H9 (cell line): ENCODE results near the gene EXOSC1. TPM values are rescaled to one million over a fixed set of nuclear protein-coding genes. Genes with fewer than 3 reads are reported as not detected.

ENCODE experiments used
- DNase-seq: peaks from one replicate; pipeline ENCODE4 v3.0.0-alpha.2; 2017
- H2AFZ ChIP-seq: one replicate; pipeline ENCODE4 v1.6.1; 2013; ENCODE audit warnings: mild to moderate bottlenecking, low read length, control low read depth, moderate library complexity
- H2AK5ac ChIP-seq: 2 replicates; pipeline ENCODE4 v1.6.1; 2013; ENCODE audit warnings: low read length, control low read depth, mixed read lengths; ENCODE audit not compliant: insufficient read length
- H2BK120ac ChIP-seq: one replicate; pipeline ENCODE4 v1.6.1; 2013; ENCODE audit warnings: low read depth, mild to moderate bottlenecking, low read length, control low read depth, inconsistent platforms; ENCODE audit not compliant: poor library complexity, severe bottlenecking
- H2BK12ac ChIP-seq: 2 replicates; pipeline ENCODE4 v1.6.1; 2013; ENCODE audit warnings: low read length, control low read depth, mixed read lengths, low read depth; ENCODE audit not compliant: insufficient read length
- H2BK15ac ChIP-seq: 2 replicates; pipeline ENCODE4 v1.6.1; 2013; ENCODE audit warnings: low read depth, low read length, control low read depth
- H2BK20ac ChIP-seq: one replicate; pipeline ENCODE4 v1.6.1; 2013; ENCODE audit warnings: low read depth, mild to moderate bottlenecking, low read length, control low read depth, inconsistent platforms; ENCODE audit not compliant: poor library complexity, severe bottlenecking
- H2BK5ac ChIP-seq: 2 replicates; pipeline ENCODE4 v1.6.1; 2013; ENCODE audit warnings: low read length, control low read depth, mixed read lengths; ENCODE audit not compliant: insufficient read length
- H3K14ac ChIP-seq: 2 replicates; pipeline ENCODE4 v1.6.1; 2013; ENCODE audit warnings: low read length, control low read depth; ENCODE audit not compliant: insufficient read depth
- H3K18ac ChIP-seq: 2 replicates; pipeline ENCODE4 v1.6.1; 2013; ENCODE audit warnings: low read depth, mild to moderate bottlenecking, mixed read lengths, low read length, control low read depth; ENCODE audit not compliant: insufficient read length
- H3K23ac ChIP-seq: 2 replicates; pipeline ENCODE4 v1.6.1; 2013; ENCODE audit warnings: low read length, control low read depth, mixed read lengths, low read depth; ENCODE audit not compliant: insufficient read length
- H3K23me2 ChIP-seq: 2 replicates; pipeline ENCODE4 v1.6.1; 2013; ENCODE audit warnings: low read depth, mild to moderate bottlenecking, mixed read lengths, low read length, control low read depth; ENCODE audit not compliant: insufficient read length, poor library complexity, severe bottlenecking
- H3K27ac ChIP-seq: 2 replicates; pipeline ENCODE4 v1.5.1; 2013; ENCODE audit warnings: low read length, control low read depth, mixed read lengths, low read depth; ENCODE audit not compliant: insufficient read length
- H3K27me3 ChIP-seq: 2 replicates; pipeline ENCODE4 v1.6.1; 2013; ENCODE audit warnings: low read length, control low read depth, inconsistent platforms; ENCODE audit not compliant: insufficient read depth
- H3K4ac ChIP-seq: 2 replicates; pipeline ENCODE4 v1.6.1; 2013; ENCODE audit warnings: low read depth, mild to moderate bottlenecking, control low read depth, inconsistent platforms, low read length, moderate library complexity
- H3K4me1 ChIP-seq: 2 replicates; pipeline ENCODE4 v1.6.1; 2013; ENCODE audit warnings: low read length, control low read depth, inconsistent platforms; ENCODE audit not compliant: insufficient read depth
- H3K4me2 ChIP-seq: 2 replicates; pipeline ENCODE4 v1.6.1; 2013; ENCODE audit warnings: low read length, control low read depth, mixed read lengths; ENCODE audit not compliant: insufficient read length, insufficient read depth
- H3K56ac ChIP-seq: 2 replicates; pipeline ENCODE4 v1.6.1; 2013; ENCODE audit warnings: low read depth, mild to moderate bottlenecking, mixed read lengths, low read length, control low read depth; ENCODE audit not compliant: insufficient read length
- H3K79me1 ChIP-seq: 2 replicates; pipeline ENCODE4 v1.6.1; 2013; ENCODE audit warnings: low read depth, mild to moderate bottlenecking, moderate library complexity, low read length, control low read depth, inconsistent platforms; ENCODE audit not compliant: insufficient read depth, poor library complexity, severe bottlenecking
- H3K79me2 ChIP-seq: 2 replicates; pipeline ENCODE4 v1.6.1; 2013; ENCODE audit warnings: low read length, control low read depth, inconsistent platforms; ENCODE audit not compliant: insufficient read depth
- H3K9ac ChIP-seq: 2 replicates; pipeline ENCODE4 v1.6.1; 2013; ENCODE audit warnings: low read length, control low read depth, mixed read lengths; ENCODE audit not compliant: insufficient read length; ENCODE audit errors: extremely low read depth
- H3K9me3 ChIP-seq: one replicate; pipeline ENCODE4 v1.6.1; 2013; ENCODE audit warnings: low read depth, low read length, inconsistent platforms; ENCODE audit not compliant: control insufficient read depth
- H3T11ph ChIP-seq: one replicate; pipeline ENCODE4 v1.6.1; 2013; ENCODE audit warnings: mild to moderate bottlenecking, low read length, control low read depth, inconsistent platforms
- H4K20me1 ChIP-seq: one replicate; pipeline ENCODE4 v1.6.1; 2013; ENCODE audit not compliant: control insufficient read depth, insufficient read length, insufficient read depth
- H4K5ac ChIP-seq: 2 replicates; pipeline ENCODE4 v1.6.1; 2013; ENCODE audit warnings: low read depth, mild to moderate bottlenecking, mixed read lengths, low read length, control low read depth; ENCODE audit not compliant: insufficient read length
- H4K8ac ChIP-seq: replicated peaks from 2 replicates; pipeline ENCODE4 v1.6.1; 2013; ENCODE audit warnings: low read length, control low read depth, mixed read lengths, low read depth; ENCODE audit not compliant: insufficient read length
- H4K91ac ChIP-seq: 2 replicates; pipeline ENCODE4 v1.6.1; 2013; ENCODE audit warnings: low read depth, mild to moderate bottlenecking, moderate library complexity, mixed read lengths, low read length, control low read depth; ENCODE audit not compliant: insufficient read length
- H3K27ac Mint-ChIP-seq, 3 experiments: 2 replicates in 2 of 3; 3 replicates in 1 of 3; pipeline ENCODE4 v1.8.0; 2020 to 2021; ENCODE audit warnings: mixed read lengths in 3 of 3, mild to moderate bottlenecking in 1 of 3, moderate library complexity in 1 of 3
- H3K27me3 Mint-ChIP-seq: 2 replicates; pipeline ENCODE4 v1.8.0; 2021; ENCODE audit warnings: low read depth, mild to moderate bottlenecking, moderate library complexity, mixed read lengths
- H3K36me3 Mint-ChIP-seq, 3 experiments: 2 replicates in 2 of 3; 3 replicates in 1 of 3; pipeline ENCODE4 v1.8.0; 2020 to 2021; ENCODE audit warnings: low read depth in 3 of 3, mixed read lengths in 3 of 3; ENCODE audit not compliant: insufficient read depth in 1 of 3
- H3K4me1 Mint-ChIP-seq, 2 experiments: 2 replicates each; pipeline ENCODE4 v1.8.0; 2020; ENCODE audit warnings: mixed read lengths in 2 of 2
- H3K4me3 Mint-ChIP-seq, 2 experiments: 2 replicates in 1 of 2; 3 replicates in 1 of 2; pipeline ENCODE4 v1.8.0; 2020 to 2021; ENCODE audit warnings: mild to moderate bottlenecking in 2 of 2, mixed read lengths in 2 of 2, moderate library complexity in 1 of 2
- H3K9me3 Mint-ChIP-seq, 2 experiments: 2 replicates in 1 of 2; 3 replicates in 1 of 2; pipeline ENCODE4 v1.8.0; 2020; ENCODE audit warnings: mild to moderate bottlenecking in 2 of 2, mixed read lengths in 2 of 2, moderate library complexity in 1 of 2
- WGBS: extraction: QIAGEN DNeasy Blood & Tissue Kit; methylation state at CpG from one replicate; pipeline ENCODE4 v1.1.7; 2013; ENCODE audit warnings: missing lambda C conversion rate, low lambda C conversion rate, mixed read lengths; ENCODE audit not compliant: insufficient read length; ENCODE audit errors: extremely low coverage; 5-methylcytosine and 5-hydroxymethylcytosine counted together
- total RNA-seq: library from RNA; stranded (reverse); gene quantifications from 2 replicates; pipeline ENCODE4 v1.2.1, GENCODE V29; 2021
- TF ChIP-seq, protein P1 (sequence below): fragments of 200-600 bp; sonication (generic); conservative IDR thresholded peaks from 3 replicates; pipeline ENCODE4 v1.8.0; 2021; ENCODE audit warnings: antibody characterized with exemption, mild to moderate bottlenecking

Gene EXOSC1
- total RNA-seq, 1 experiment from 2014 or later, result 66.4 TPM

DNA sequence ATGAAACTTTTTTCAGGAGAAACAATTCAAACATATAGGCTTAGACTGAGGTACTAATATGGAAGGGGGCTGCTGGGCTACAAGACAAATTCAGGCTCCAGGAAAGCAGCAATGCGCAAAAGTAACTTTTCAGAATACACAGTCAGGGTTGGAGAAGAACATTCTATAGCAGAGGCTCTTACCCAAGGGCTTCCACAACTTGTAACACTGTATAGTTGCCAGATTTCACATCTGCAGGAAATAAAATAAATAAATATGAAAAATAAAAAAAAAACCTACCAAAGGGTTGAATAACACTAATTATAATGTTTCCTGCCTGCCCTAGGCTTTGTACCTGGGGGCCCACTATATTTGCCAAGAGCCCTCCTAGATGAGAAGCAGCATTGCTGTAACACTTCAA lies 38.1 kb upstream of the EXOSC1 start:
- Mint-ChIP-seq H3K27ac (no peak overlapping the region), H3K27me3 (no peaks in the 10 kb centered on the region), H3K36me3 (peaks cover 0 to 31% (median 27%) of the 10 kb centered on the region in 3 experiments; a peak in 6 of 7 replicates), H3K4me3 (no peak overlapping the region), H3K9me3 (no peaks in the 10 kb centered on the region), H3K4me1 (peaks cover 20 to 21% of the 10 kb centered on the region in 2 experiments)
- Histone ChIP-seq H3K79me1 (peaks cover 12% of the 10 kb centered on the region), H2BK5ac (no peak overlapping the region), H2BK20ac (no peak overlapping the region), H4K91ac (no peak overlapping the region), H3K56ac (no peak overlapping the region), H2AK5ac (no peak overlapping the region), H2BK120ac (no peak overlapping the region), H3K9me3 (no peaks in the 10 kb centered on the region), H3K18ac (no peak overlapping the region), H3K23ac (no peak overlapping the region), H3K4ac (no peak overlapping the region), H2BK12ac (no peak overlapping the region), H4K20me1 (no peaks in the 10 kb centered on the region), H2BK15ac (no peak overlapping the region), H3K23me2 (no peaks in the 10 kb centered on the region), H4K8ac (no peak overlapping the region), H3K4me1 (peaks cover 4% of the 10 kb centered on the region; the same call in 1 of the 2 replicates), H3K14ac (no peak overlapping the region), H2AFZ (no peak overlapping the region), H3T11ph (no peak overlapping the region), H3K79me2 (peaks cover 3% of the 10 kb centered on the region; the same call in 1 of the 2 replicates), H3K27me3 (no peaks in the 10 kb centered on the region), H3K27ac (no peak overlapping the region), H3K4me2 (no peak overlapping the region), H3K9ac (no peak overlapping the region), H4K5ac (no peak overlapping the region)
- DNase-seq, result no peak
- TF ChIP-seq, protein P1, sequence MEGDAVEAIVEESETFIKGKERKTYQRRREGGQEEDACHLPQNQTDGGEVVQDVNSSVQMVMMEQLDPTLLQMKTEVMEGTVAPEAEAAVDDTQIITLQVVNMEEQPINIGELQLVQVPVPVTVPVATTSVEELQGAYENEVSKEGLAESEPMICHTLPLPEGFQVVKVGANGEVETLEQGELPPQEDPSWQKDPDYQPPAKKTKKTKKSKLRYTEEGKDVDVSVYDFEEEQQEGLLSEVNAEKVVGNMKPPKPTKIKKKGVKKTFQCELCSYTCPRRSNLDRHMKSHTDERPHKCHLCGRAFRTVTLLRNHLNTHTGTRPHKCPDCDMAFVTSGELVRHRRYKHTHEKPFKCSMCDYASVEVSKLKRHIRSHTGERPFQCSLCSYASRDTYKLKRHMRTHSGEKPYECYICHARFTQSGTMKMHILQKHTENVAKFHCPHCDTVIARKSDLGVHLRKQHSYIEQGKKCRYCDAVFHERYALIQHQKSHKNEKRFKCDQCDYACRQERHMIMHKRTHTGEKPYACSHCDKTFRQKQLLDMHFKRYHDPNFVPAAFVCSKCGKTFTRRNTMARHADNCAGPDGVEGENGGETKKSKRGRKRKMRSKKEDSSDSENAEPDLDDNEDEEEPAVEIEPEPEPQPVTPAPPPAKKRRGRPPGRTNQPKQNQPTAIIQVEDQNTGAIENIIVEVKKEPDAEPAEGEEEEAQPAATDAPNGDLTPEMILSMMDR, result no peak
- no CpG with 5 or more reads among the region's 1 CpG for WGBS
